CD4-positive, alpha-beta T cell treated with Interleukin-17A for 4 hours (primary cell): ENCODE measurements around the gene CCL4.
A peak's percentile ranks its signal among the peaks of the same experiment; 100 is the strongest.

ENCODE experiments used
- DNase-seq: peaks from one replicate; pipeline ENCODE4 v3.0.0-alpha.2; 2020; ENCODE audit warnings: mixed read lengths

The CCL4 gene

DNA sequence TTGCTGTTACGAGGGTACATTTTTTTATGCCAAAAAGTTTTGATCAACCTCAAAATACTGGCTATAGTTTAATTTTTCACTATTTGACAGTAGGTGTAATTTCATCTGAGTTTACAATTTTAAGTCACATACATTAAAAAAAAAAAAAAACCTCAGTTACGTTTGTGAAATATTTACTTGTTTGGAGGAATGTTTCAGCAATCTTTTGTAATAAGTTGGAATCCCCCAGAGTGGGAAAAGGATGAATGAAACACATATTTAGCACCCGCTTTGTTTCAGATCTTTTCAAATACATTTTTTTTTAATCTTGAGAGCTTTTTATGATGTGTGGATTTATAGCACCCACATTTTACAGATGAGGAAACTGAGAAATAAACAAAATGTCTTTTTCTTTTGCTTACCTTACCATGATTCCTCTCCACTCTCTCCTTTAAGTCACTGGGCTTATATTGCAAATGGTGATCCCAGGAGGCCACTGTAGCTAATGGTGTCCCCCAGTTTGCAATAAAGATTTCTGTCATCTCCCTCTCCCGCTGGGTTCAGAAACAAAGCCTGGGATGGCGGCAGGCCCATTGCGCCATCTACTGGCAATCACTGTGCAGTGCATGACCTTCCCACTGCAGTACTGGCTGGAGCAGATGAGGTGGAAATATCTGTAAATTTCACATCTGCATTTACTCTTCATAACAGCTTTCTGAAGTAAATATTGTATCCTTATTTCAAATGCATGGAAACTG, 45.1 kb downstream of the CCL4 start:
- peak; percentile 58 for DNase-seq

DNA sequence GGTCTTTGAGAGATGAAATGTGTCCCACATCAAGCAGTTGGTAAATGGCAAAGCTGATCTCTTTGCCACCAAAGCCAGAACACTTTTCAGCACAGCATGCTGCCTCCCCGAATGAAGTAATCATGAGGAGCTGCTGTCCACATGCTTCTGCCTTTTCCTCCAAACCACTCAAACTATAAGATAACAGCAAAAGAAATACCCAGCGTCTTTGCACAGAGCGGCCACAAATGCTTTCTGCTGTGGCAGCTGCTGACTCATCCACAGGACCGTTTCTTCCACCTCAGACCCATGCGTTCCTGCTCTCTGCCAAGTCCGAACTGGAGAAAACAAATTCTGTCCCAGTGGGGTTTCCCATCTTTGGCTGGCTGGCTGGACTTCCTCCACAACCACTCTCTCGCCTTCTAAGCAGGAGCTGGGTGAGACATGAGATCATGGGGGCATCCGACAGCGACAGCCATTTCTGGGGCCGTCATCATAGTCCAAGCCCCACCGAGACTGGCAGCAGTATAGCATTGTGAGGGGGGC, 45.7 kb downstream of the CCL4 start:
- DNase-seq = no peak

- no peak for DNase-seq
These were observed 48.4 kb downstream of the CCL4 start for GRCh38 chr17:36151891-36152638.

- DNase-seq = no peak
These were observed 49.1 kb downstream of the CCL4 start for GRCh38 chr17:36152639-36153120.

DNA sequence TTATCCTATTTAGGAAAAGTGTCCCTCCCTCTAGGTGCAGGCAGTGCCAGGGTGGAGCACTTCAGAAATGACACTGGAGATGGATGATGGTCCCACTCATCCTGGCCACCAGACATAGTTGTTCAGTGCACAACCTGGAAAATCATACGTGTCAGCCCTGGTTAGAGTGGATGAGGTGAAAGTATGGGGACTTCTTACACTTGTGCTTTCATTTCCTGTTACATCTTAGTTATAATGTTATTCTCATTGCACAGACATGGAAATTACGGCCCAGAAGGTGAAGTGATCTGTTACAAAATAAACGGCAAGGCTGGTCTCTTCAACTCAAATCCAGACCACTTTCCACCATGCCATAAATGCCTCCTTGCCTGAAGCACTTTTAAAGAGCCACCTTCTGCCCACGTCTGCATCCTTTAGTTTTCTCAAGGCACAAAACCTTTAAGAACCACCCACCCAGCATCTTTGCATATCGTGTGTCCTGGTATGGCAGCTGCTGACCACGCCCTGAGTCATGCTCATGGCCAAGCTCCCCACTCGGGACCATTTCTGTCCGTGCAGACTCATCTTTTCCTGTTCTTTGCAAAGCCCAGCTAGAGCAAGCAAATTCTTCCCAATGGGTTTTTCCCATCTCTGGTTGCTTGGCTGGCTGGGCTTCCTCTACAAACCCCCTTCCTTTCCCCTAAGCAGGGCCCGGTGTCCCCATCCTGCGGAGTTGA, 50.4 kb downstream of the CCL4 start:
- DNase-seq = no peak
